Peyer's patch (tissue), 4 donors: ENCODE data around the gene CLASP2. TPM values are rescaled to one million over a fixed set of nuclear protein-coding genes. Genes with fewer than 3 reads are reported as not detected.

Experiments
- DNase-seq, 3 donors: peaks; one replicate each; pipeline ENCODE4 v3.0.0-alpha.2; 2017 to 2019
- H3K27ac ChIP-seq, 4 donors: fragments of 200-600 bp; sonication (generic); one replicate each; pipeline ENCODE4 v1.5.1; 2016 to 2019
- H3K27me3 ChIP-seq, 2 donors: fragments of 200-600 bp; sonication (generic); one replicate each; pipeline ENCODE4 v1.5.1; 2019
- H3K36me3 ChIP-seq, 3 donors: fragments of 200-600 bp; sonication (generic); one replicate each; pipeline ENCODE4 v1.5.1; 2016 to 2019
- H3K4me1 ChIP-seq, 4 donors: fragments of 200-600 bp; sonication (generic); one replicate each; pipeline ENCODE4 v1.5.1; 2016 to 2019
- H3K4me3 ChIP-seq, 4 donors: fragments of 200-600 bp; sonication (generic); 1 replicate in 3 of 4; 2 replicates in 1 of 4; pipeline ENCODE4 v1.5.1; 2016 to 2019; ENCODE audit warnings: mild to moderate bottlenecking in 1 of 4
- H3K9me3 ChIP-seq, 4 donors: fragments of 200-600 bp; sonication (generic); one replicate each; pipeline ENCODE4 v1.5.1; 2016 to 2019; ENCODE audit warnings: mild to moderate bottlenecking in 1 of 4
- CTCF ChIP-seq, 6 experiments: fragments of 450-650 bp in 4 of 6; fragments of 200-600 bp in 2 of 6; sonication (generic) in 1 of 6; IDR thresholded peaks; one replicate each; pipeline ENCODE4 v1.5.1; 2017 to 2019; ENCODE audit warnings: antibody characterized with exemption in 6 of 6, mild to moderate bottlenecking in 3 of 6, moderate library complexity in 1 of 6
- POLR2A ChIP-seq, 2 donors: fragments of 450-650 bp; IDR thresholded peaks; one replicate each; pipeline ENCODE4 v1.5.1; 2017; ENCODE audit warnings: antibody characterized with exemption in 2 of 2, mild to moderate bottlenecking in 2 of 2, moderate library complexity in 2 of 2
- total RNA-seq, 4 donors: library from RNA; depleted of rRNA; stranded (reverse); fragments of >200 nt; gene quantifications; one replicate each; pipeline ENCODE4 v1.1.0, GENCODE V29; 2016

CLASP2 gene
- total RNA-seq, 4 donors from 2014 or later = 37.0 to 73.4 (median 66.4) TPM

DNA sequence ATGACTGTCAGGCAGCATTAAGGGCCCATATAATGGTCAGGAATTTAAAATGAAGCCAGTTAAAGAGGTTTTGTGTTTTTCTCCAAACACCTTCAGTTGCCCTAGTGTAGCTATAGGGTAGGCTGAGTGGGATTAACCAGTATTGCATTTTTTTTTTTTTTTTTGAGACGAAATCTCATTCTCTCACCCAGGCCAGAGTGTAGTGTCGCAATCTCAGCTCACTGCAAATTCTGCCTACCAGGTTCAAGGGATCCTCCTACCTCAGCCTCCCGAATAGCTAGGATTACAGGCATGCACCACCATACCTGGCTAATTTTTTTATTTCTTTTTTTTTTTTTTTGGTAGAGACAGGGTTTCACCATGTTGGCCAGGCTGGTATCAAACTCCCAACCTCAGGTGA is 7.0 kb downstream of the CLASP2 start:
- H3K4me3 ChIP-seq = no peak overlapping the region
- TF ChIP-seq POLR2A (IDR thresholded peaks at IDR 0.05) (no peak), CTCF (IDR thresholded peaks at IDR 0.05) (no peak)
- H3K27me3 ChIP-seq = no peaks in the 10 kb centered on the region
- H3K27ac ChIP-seq = no peak overlapping the region
- H3K36me3 ChIP-seq = no peaks in the 10 kb centered on the region
- H3K4me1 ChIP-seq = peaks cover 0 to 4% (median under 1%) of the 10 kb centered on the region in 4 donors
- no peak for DNase-seq
- no peaks in the 10 kb centered on the region for H3K9me3 ChIP-seq

DNA sequence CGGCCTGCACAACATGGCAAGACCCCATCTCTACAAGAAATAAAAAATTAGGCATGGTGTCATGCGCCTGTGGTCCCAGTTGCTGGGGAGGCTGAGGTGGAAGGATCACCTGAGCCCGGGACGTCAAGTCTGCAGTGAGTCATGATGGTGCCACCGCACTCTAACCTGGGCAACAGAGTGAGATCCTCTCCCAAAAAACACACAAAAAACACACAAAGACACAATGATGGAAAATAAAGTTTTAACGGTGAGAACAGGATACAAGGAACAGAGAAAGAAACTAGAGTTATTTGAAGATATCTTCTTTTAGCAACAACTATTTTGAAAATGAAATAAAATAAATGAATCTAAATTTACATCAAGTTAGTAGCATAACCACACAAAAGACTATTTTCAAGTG is 12.0 kb downstream of the CLASP2 start:
- Histone ChIP-seq H3K27me3 (no peaks in the 10 kb centered on the region), H3K36me3 (no peaks in the 10 kb centered on the region), H3K4me3 (no peak overlapping the region), H3K4me1 (no peaks in the 10 kb centered on the region), H3K9me3 (no peaks in the 10 kb centered on the region), H3K27ac (no peak overlapping the region)
- DNase-seq = no peak
- no peak for TF ChIP-seq POLR2A (IDR thresholded peaks at IDR 0.05)
- TF ChIP-seq CTCF (IDR thresholded peaks at IDR 0.05) = no peak

DNA sequence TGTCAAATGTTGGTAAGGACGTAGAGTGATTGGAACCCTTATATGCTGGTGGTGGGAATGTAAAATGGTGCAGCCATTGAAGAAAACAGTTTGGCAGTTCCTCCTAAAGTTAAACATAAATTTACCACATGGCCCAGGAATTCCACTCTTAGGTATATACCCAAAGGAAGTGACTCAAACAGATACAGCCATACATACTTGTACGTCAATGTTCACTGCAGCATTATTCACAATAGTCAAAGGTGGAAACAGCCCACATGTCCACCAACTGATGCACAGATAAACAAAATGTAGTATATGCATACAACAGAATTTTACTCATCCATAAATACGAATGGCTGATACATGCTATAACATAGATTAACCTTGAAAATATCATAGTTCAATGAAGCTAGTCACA is 13.2 kb downstream of the CLASP2 start:
- Histone ChIP-seq H3K9me3 (no peaks in the 10 kb centered on the region), H3K4me3 (no peak overlapping the region), H3K4me1 (no peaks in the 10 kb centered on the region), H3K27me3 (no peaks in the 10 kb centered on the region), H3K36me3 (no peaks in the 10 kb centered on the region), H3K27ac (no peak overlapping the region)
- TF ChIP-seq POLR2A (IDR thresholded peaks at IDR 0.05) (no peak), CTCF (IDR thresholded peaks at IDR 0.05) (no peak)
- no peak for DNase-seq

- H3K4me1 ChIP-seq = no peaks in the 10 kb centered on the region
- H3K27ac ChIP-seq = no peak overlapping the region
- no peaks in the 10 kb centered on the region for H3K9me3 ChIP-seq
These were observed 18.8 kb downstream of the CLASP2 start for GRCh38 chr3:33699275-33699674.

DNA sequence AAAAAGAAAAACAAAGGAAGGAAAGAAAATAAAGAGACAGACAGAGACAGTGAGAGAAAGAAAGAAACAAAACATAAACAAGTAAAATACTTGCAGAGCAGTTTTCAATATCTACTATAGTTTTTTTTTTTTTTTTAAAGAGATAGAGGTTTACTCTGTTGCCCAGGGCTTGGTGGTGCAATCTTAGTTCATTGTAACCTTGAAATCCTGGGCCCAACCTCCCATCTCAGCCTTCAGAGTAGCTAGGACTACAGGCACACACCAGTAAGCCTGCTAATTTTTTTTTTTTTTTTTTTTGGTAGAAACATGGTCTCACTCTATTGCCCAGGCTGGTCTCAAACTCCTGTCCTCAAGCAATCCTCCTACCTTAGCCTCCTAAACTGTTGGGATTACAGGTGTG is 23.1 kb downstream of the CLASP2 start:
- Histone ChIP-seq H3K4me3 (no peak overlapping the region), H3K4me1 (no peaks in the 10 kb centered on the region), H3K27ac (no peak overlapping the region), H3K27me3 (no peaks in the 10 kb centered on the region), H3K36me3 (no peaks in the 10 kb centered on the region), H3K9me3 (no peaks in the 10 kb centered on the region)
- DNase-seq = no peak
- no peak for TF ChIP-seq POLR2A (IDR thresholded peaks at IDR 0.05)

More at GRCh38 chr3:33699275-33699674, 18.8 kb downstream of the CLASP2 start:
- Histone ChIP-seq H3K4me3 (no peak overlapping the region), H3K27me3 (no peaks in the 10 kb centered on the region), H3K36me3 (no peaks in the 10 kb centered on the region)
- TF ChIP-seq CTCF (IDR thresholded peaks at IDR 0.05) (no peak), POLR2A (IDR thresholded peaks at IDR 0.05) (no peak)
- no peak for DNase-seq

DNA sequence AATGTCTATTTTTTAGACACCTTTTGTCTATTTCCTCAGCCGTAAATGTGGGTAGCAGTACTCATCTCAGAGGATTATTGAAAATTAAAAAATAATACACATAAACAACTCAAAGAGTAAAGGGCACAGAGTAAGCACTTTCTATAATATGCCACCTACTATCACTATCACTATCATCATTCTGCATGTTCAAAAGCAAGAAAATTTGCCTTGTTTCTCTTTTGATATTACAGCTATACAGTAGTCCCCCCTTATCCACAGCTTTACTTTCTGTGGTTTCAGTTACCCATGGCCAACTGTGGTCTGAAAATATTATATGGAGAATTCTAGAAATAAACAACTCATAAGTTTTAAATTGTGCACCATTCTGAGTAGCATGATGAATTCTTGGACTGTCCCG is 27.7 kb downstream of the CLASP2 start:
- no peak for TF ChIP-seq CTCF (IDR thresholded peaks at IDR 0.05)
- no peak for TF ChIP-seq POLR2A (IDR thresholded peaks at IDR 0.05)
- Histone ChIP-seq H3K27ac (no peak overlapping the region), H3K4me3 (no peak overlapping the region), H3K27me3 (no peaks in the 10 kb centered on the region), H3K9me3 (no peaks in the 10 kb centered on the region), H3K4me1 (no peaks in the 10 kb centered on the region), H3K36me3 (peaks cover 0 to 11% (median 0%) of the 10 kb centered on the region in 3 donors)
- no peak for DNase-seq
